ENCODE data around the gene KLHDC3.
"Not testable (repeated sequence)": the region's sequence is repeated elsewhere in the genome, so short reads cannot be mapped to it uniquely, and the experiment has no call there.

The KLHDC3 gene

GRCh38 chr6:42987533-42988451 lies 26.3 kb upstream of the KLHDC3 start:
- in situ Hi-C loops (cut with MboI; ENCODE audit: low sequenced_read_pairs) = no loop called here

GRCh38 chr6:42988486-42989020 lies 25.5 kb upstream of the KLHDC3 start:
- in situ Hi-C loops (cut with MboI; ENCODE audit: low sequenced_read_pairs) = no loop called here

- in situ Hi-C loops (cut with MboI; ENCODE audit: low sequenced_read_pairs) = no loop called here
Measured at GRCh38 chr6:42989923-42990322, 24.1 kb upstream of the KLHDC3 start.

GRCh38 chr6:42993445-42993844 lies 20.6 kb upstream of the KLHDC3 start:
- in situ Hi-C loops (cut with MboI; ENCODE audit: low sequenced_read_pairs) = no loop called here

- in situ Hi-C loops (cut with MboI; ENCODE audit: low sequenced_read_pairs) = no loop called here
Measured at GRCh38 chr6:42996513-42996912, 17.5 kb upstream of the KLHDC3 start.

GRCh38 chr6:42998205-42998604 lies 15.8 kb upstream of the KLHDC3 start:
- in situ Hi-C loops (cut with MboI; ENCODE audit: low sequenced_read_pairs) = not testable (repeated sequence)

- in situ Hi-C loops (cut with MboI; ENCODE audit: low sequenced_read_pairs) = no loop called here
Measured at GRCh38 chr6:43001843-43002242, 12.2 kb upstream of the KLHDC3 start.

- in situ Hi-C loops (cut with MboI; ENCODE audit: low sequenced_read_pairs) = no loop called here
Measured at GRCh38 chr6:43005844-43006243, 8.2 kb upstream of the KLHDC3 start.

GRCh38 chr6:43006251-43006650 lies 7.8 kb upstream of the KLHDC3 start:
- in situ Hi-C loops (cut with MboI; ENCODE audit: low sequenced_read_pairs) = no loop called here

- in situ Hi-C loops (cut with MboI; ENCODE audit: low sequenced_read_pairs) = no loop called here
Measured at GRCh38 chr6:43007126-43007525, 6.9 kb upstream of the KLHDC3 start.

GRCh38 chr6:43009124-43009523 lies 4.9 kb upstream of the KLHDC3 start:
- in situ Hi-C loops (cut with MboI; ENCODE audit: low sequenced_read_pairs) = no loop called here

GRCh38 chr6:43011207-43011606 lies 2.8 kb upstream of the KLHDC3 start:
- in situ Hi-C loops (cut with MboI; ENCODE audit: low sequenced_read_pairs) = no loop called here

GRCh38 chr6:43012364-43012763 lies 1.7 kb upstream of the KLHDC3 start:
- in situ Hi-C loops (cut with MboI; ENCODE audit: low sequenced_read_pairs) = no loop called here

GRCh38 chr6:43013097-43013842 lies 779 bp upstream of the KLHDC3 start:
- in situ Hi-C loops (cut with MboI; ENCODE audit: low sequenced_read_pairs) = no loop called here

GRCh38 chr6:43014434-43014909 lies 423 bp downstream of the KLHDC3 start:
- in situ Hi-C loops (cut with MboI; ENCODE audit: low sequenced_read_pairs) = no loop called here

- in situ Hi-C loops (cut with MboI; ENCODE audit: low sequenced_read_pairs) = no loop called here
Measured at GRCh38 chr6:43016176-43016942, 2.3 kb downstream of the KLHDC3 start.

GRCh38 chr6:43016943-43017334 lies 2.9 kb downstream of the KLHDC3 start:
- in situ Hi-C loops (cut with MboI; ENCODE audit: low sequenced_read_pairs) = no loop called here

- in situ Hi-C loops (cut with MboI; ENCODE audit: low sequenced_read_pairs) = no loop called here
Measured at GRCh38 chr6:43019152-43019551, 5.1 kb downstream of the KLHDC3 start.

- in situ Hi-C loops (cut with MboI; ENCODE audit: low sequenced_read_pairs) = no loop called here
Measured at GRCh38 chr6:43020052-43020705, 6.1 kb downstream of the KLHDC3 start.

- in situ Hi-C loops (cut with MboI; ENCODE audit: low sequenced_read_pairs) = no loop called here
Measured at GRCh38 chr6:43020847-43021246, 6.8 kb downstream of the KLHDC3 start.

Data from HL-60/S4 treated with retinoic acid at 250 ng/mL for 4 days and 3 days (cell line).